ENCODE data around the gene DNAI1.
A peak's percentile ranks its signal among the peaks of the same experiment; 100 is the strongest.
"Not testable (repeated sequence)": the region's sequence is repeated elsewhere in the genome, so short reads cannot be mapped to it uniquely, and the experiment has no call there.

Gene DNAI1

DNA sequence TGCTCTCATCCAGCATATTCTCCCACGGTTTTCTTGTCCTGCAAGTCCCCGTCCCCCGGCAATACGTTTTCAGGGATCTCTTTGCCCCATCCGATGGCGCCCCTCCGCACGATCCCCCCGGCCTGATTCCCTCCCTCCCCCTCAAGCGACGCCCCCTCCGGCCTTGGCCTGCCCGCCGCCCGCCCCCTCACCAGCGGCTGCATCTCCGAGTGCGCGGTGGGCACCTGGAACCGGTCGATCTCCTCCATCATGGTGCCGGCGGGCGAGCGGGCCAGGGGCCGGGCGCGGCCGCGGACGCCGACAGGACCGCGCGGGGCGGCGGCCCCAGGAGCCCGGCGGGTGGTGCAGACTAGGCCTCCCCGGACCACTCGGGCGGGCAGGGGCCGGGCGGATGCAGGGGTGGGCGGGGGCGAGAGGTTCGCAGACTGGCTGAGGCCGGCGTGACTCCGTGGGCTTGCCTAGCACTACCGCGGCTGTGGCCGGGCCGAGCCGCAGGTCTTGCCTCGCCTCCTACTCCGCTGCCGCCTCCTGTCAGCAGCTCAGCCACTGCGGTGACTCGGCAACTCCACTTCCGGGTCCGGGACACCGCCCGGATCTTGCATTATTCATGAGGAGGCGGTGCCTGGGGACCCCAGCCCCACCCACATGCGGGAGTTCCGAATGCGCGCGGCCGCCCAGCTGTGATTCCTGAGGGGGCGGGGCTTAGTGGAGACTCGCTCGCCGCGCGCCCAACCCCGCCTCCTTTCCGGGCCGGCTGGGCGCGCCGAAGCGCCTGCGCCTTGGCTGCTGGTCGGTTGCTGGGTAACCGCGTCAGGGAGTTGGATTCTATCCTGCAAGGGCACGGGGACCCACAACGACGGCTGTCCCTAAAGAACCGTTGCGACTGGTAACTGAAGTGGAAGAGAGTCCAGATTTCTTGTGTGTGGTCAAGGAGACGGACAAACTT is at the start of gene DNAI1, which contains the start of gene FAM219A:
DNAI1 (plus strand) TSS at position 793 of the 946 bp plus-strand sequence. CDS start 201 bp downstream, outside the sequence.
FAM219A (minus strand) TSS at position 558 of the 946 bp plus-strand sequence; CDS start at position 251, 307 bp downstream.
- H3K9me3 Mint-ChIP-seq = no peaks in the 10 kb centered on the region
- peak within 1 kb of the TSS; percentile 84 for H3K27ac Mint-ChIP-seq
- H3K27me3 Mint-ChIP-seq = peaks cover 8% of the 10 kb centered on the region
- peaks cover 2% of the 10 kb centered on the region for H3K36me3 Mint-ChIP-seq (ENCODE audit: low read depth)
- peaks cover 50% of the 10 kb centered on the region for H3K4me1 Mint-ChIP-seq (ENCODE audit: low read depth)
- DNase-seq = peak; percentile 99
- H3K4me3 Mint-ChIP-seq = peak within 1 kb of the TSS; percentile 89

DNA sequence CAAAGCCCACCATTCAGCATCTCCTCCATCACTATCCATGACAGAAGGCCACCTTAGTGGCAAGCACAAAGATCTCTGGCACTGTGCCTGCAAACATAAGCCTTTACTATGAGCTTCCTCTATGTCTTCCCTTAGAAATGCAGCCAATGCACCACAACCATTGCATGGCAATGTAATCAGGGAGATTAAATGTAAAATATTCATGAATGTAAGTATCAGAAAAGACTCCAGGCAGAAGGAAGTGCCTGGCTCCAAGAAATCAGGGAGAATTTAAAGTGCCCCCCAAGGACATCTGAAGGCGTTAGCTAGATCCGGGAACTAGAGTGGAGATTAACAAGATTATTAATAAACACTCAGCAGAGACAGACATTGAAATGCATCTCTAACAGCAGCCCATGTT is 49.5 kb upstream of the DNAI1 start:
- H3K27ac Mint-ChIP-seq = no peak overlapping the region
- no peak for DNase-seq
- H3K27me3 Mint-ChIP-seq = no peaks in the 10 kb centered on the region
- H3K4me3 Mint-ChIP-seq = no peak overlapping the region
- H3K9me3 Mint-ChIP-seq = no peaks in the 10 kb centered on the region
- no peaks in the 10 kb centered on the region for H3K4me1 Mint-ChIP-seq (ENCODE audit: low read depth)
- peaks cover 2% of the 10 kb centered on the region for H3K36me3 Mint-ChIP-seq (ENCODE audit: low read depth)

DNA sequence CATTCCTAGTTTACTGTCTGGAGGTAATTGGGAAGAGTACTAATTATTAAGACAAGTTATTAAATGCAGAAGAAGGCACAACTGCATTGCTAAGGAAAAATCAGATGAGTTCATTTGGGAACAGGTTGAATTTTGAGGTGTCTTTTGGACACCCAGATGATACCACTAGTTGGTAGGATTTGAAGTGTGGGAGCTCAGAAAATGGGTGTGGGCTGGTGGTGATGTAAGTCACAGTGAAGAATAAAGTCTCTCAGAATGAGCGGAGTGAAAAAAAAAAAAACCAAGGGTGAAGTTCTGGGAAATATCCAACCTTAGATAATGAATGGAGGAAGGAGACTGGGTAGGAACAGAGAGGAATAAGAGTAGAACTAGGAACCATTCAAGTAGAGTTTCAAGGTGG is 46.3 kb upstream of the DNAI1 start:
- Mint-ChIP-seq H3K4me3 (no peak overlapping the region), H3K27me3 (no peaks in the 10 kb centered on the region), H3K4me1 (ENCODE audit: low read depth) (no peaks in the 10 kb centered on the region), H3K27ac (no peak overlapping the region), H3K9me3 (no peaks in the 10 kb centered on the region), H3K36me3 (ENCODE audit: low read depth) (no peaks in the 10 kb centered on the region)
- DNase-seq = no peak

DNA sequence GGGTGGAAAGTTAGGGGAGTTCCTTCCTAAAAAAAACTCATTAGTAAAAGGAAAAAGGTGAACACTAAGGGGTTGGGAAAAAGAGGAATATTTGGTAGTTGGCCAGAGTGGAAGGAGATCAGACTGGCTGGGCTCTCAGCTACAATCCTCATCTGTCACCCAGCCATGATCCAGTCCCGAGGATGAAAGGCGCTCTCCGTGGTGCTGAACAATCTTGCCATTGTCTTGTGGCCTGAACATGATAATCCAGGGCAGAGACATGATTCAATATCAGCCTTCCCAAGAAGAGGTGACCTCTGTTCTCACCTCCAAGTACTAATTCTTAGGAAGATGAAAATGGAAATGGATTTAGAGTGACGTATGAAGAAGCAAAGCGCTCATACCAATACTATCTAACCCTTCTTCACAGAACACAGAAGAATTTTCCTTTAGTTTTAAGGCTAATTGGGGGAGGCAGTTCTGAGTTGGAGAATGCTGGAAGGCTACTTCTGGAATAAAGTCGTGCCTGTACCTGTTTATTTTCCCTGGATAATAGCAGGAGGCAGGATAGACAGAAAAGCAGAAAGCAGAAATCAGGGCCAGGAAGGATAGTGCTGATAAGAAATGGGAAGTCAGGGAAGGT is 45.3 kb upstream of the DNAI1 start:
- no peaks in the 10 kb centered on the region for H3K9me3 Mint-ChIP-seq
- no peak overlapping the region for H3K4me3 Mint-ChIP-seq
- H3K36me3 Mint-ChIP-seq (ENCODE audit: low read depth) = no peaks in the 10 kb centered on the region
- no peak overlapping the region for H3K27ac Mint-ChIP-seq
- DNase-seq = no peak
- no peaks in the 10 kb centered on the region for H3K27me3 Mint-ChIP-seq
- H3K4me1 Mint-ChIP-seq (ENCODE audit: low read depth) = no peaks in the 10 kb centered on the region

DNA sequence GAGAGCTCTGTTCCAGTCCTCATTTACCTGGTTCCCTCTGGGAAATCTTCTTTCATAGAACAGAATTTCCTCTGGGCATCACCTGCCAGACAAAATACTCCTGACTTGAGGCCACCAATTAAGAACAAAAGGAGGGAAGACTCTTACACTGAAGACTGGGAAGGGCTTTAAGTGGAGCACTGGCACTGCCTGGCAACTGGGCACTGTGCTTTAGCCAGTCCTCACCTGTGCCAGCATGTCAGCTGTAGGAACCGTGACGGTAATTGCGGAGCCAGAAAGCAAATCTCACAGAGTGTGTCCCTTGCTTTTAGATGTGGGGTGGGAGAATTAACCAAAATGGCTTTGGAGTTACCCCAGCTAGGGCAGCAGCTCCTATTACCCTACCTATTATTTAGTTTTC is 40.9 kb upstream of the DNAI1 start:
- Mint-ChIP-seq H3K27ac (no peak overlapping the region), H3K4me1 (ENCODE audit: low read depth) (no peaks in the 10 kb centered on the region), H3K36me3 (ENCODE audit: low read depth) (no peaks in the 10 kb centered on the region), H3K9me3 (no peaks in the 10 kb centered on the region), H3K4me3 (no peak overlapping the region), H3K27me3 (no peaks in the 10 kb centered on the region)
- DNase-seq = no peak

DNA sequence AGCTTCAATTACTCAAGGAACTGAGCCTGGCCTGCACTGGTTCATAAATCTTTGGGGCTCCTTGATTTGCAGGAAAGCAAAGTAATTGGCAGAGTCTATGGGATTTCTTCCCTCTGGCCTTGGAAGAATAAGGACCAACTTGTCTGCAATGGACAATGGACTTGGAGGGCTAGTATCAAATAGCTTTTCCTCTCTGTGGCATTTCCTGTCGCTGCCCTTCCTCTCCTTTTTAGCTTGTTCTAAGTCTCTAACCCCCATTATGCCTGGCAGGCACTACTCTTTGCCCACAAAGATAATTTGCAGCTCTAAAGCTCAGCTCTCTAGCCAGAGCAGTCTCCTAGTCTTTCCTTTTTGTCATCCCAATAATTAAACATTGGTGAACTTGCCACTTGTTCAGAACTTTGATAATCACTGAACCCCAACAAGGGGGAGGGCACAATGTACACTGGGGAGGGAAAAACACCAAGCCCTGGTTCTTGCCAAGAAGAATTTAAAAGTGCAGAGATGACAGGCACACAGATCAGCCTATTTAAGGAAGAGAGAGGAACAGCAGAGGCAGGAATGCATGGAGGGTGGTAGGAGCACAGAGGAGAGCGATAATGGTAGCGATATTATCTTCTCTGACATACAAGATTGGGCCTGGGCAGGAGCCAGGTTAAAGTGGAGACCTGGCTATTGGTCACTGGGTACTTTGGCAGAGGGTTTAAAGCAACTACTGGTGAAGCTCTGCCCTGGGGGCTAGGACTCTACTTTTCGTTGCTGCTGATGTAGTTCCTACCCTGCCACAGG is 38.7 kb upstream of the DNAI1 start:
- Mint-ChIP-seq H3K27me3 (no peaks in the 10 kb centered on the region), H3K4me1 (ENCODE audit: low read depth) (no peaks in the 10 kb centered on the region), H3K9me3 (no peaks in the 10 kb centered on the region)

DNA sequence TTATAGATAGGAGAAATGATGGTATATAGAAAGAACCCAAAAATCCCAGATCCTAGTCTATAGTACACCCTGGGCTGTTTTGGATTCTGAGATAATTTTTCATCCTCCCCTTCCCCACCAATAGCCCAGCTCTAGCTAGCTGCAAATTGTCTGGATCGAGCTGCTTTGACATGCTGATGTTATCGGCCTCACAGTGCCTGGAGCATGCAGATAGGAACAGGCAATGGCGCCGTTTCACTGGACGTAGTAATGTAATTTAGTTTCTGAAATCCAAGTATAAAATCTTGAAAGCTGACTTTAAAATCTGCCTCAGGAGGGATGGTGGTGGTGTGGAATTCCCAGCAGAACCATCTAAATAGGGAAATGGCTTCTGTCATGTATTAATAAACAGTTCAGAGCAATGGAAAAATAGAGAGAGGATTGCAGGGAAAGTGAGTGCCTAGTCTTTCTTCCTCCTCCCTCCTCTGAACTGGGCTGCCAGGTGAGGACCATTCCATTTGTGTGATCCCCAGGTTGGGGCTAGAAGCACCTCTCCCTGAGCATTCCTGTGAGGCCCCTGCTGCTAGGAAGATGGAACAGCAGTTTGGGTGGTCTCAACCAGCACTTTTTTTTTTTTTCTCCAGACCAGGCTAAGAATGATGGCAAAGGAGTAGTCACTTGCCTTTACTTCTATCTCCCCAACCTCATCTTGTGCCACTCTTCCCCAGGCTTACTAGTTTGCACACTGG is 32.1 kb upstream of the DNAI1 start:
- peaks cover 2% of the 10 kb centered on the region for H3K36me3 Mint-ChIP-seq (ENCODE audit: low read depth)
- H3K27ac Mint-ChIP-seq = no peak overlapping the region

More for the DNA sequence above, 38.7 kb upstream of the DNAI1 start:
- Mint-ChIP-seq H3K4me3 (no peak overlapping the region), H3K36me3 (ENCODE audit: low read depth) (no peaks in the 10 kb centered on the region), H3K27ac (no peak overlapping the region)
- no peak for DNase-seq

DNA sequence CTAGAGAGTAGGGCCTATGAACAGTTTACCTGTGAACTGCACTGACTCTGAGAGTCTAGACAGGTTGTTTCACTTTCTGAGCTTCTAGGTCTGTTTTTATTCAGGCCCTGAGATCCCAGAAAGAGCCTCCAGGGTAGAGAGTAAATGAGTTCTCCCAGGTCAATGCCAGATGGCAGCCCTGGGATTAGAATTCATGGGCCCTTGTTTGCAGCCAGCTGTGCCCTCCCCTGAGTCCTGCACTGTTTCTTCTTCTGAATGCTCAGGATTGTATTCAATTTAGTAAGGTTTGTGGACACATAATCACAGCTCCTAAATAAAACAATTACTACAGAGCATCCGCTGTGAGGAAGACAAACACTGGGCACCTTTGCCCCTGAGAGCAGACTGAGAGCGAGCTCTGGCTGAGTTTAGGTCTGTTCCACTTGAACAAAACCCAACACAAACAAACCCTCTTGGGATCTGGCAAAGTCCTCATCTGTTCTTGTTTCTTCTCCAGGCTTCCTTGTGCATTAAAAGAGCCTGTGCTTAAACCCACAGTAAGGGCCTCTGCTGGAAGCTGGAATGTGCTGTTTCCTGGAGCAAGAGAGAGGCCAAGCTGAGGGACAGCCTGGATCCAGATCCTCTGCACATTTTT is 30.2 kb upstream of the DNAI1 start:
- Mint-ChIP-seq H3K4me3 (no peak overlapping the region), H3K4me1 (ENCODE audit: low read depth) (no peaks in the 10 kb centered on the region), H3K27me3 (no peaks in the 10 kb centered on the region), H3K27ac (no peak overlapping the region), H3K9me3 (no peaks in the 10 kb centered on the region), H3K36me3 (ENCODE audit: low read depth) (peaks cover 2% of the 10 kb centered on the region)
- DNase-seq = no peak

More for the DNA sequence above, 32.1 kb upstream of the DNAI1 start:
- Mint-ChIP-seq H3K9me3 (no peaks in the 10 kb centered on the region), H3K27me3 (no peaks in the 10 kb centered on the region), H3K4me1 (ENCODE audit: low read depth) (no peaks in the 10 kb centered on the region), H3K4me3 (no peak overlapping the region)
- DNase-seq = no peak

DNA sequence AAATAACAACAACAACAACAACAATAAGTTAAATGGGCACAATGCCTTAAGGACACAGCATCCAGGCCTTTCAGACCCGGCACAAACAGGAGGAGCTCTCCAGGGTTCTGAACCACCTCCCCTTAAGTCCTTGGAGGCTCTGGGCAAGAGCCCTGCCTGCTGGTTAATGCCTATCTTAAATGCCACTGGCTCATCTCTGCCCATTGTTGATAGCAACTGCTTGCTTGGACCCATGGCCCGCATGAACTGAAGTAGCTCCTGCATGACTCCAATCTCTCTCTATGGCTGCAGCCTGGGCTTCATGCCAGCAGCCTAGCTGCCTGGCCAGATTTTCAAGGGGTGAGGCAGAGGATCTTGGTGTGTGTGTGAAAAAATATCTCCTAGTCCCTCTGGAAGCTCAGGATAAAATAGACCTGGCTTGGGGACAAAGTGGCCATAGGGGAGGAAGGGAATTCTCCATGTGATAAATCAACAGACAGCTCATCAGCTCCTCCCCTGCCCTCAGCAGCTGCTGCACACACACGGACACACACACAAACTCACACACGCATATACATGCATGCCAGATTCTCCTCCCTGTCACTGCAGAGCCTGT is 27.7 kb upstream of the DNAI1 start:
- Mint-ChIP-seq H3K4me1 (ENCODE audit: low read depth) (no peaks in the 10 kb centered on the region), H3K27me3 (no peaks in the 10 kb centered on the region), H3K36me3 (ENCODE audit: low read depth) (peaks cover 2% of the 10 kb centered on the region), H3K4me3 (no peak overlapping the region), H3K27ac (no peak overlapping the region), H3K9me3 (no peaks in the 10 kb centered on the region)
- no peak for DNase-seq

DNA sequence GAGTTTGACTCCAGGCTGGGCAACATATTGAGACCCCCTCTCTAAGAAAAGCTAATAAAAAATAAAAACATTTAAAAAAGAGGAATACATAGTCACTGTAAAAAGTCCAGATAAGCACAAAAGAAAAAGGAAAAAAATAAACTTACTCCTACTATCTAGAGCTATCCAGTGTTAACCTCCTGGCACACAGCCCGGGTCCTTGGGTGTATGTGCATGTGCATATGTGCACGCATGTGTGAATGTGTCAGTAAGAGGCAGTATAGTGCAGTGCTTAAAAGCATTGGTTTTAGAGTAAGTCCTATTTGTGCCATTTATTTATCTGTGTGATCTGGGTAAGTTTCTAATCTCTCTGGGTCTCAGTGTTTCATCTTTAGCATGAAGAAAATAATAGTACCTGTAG is 26.9 kb upstream of the DNAI1 start:
- H3K4me1 Mint-ChIP-seq (ENCODE audit: low read depth) = no peaks in the 10 kb centered on the region
- H3K27ac Mint-ChIP-seq = no peak overlapping the region
- no peak for DNase-seq
- H3K27me3 Mint-ChIP-seq = no peaks in the 10 kb centered on the region
- no peaks in the 10 kb centered on the region for H3K9me3 Mint-ChIP-seq
- peaks cover 2% of the 10 kb centered on the region for H3K36me3 Mint-ChIP-seq (ENCODE audit: low read depth)
- no peak overlapping the region for H3K4me3 Mint-ChIP-seq

DNA sequence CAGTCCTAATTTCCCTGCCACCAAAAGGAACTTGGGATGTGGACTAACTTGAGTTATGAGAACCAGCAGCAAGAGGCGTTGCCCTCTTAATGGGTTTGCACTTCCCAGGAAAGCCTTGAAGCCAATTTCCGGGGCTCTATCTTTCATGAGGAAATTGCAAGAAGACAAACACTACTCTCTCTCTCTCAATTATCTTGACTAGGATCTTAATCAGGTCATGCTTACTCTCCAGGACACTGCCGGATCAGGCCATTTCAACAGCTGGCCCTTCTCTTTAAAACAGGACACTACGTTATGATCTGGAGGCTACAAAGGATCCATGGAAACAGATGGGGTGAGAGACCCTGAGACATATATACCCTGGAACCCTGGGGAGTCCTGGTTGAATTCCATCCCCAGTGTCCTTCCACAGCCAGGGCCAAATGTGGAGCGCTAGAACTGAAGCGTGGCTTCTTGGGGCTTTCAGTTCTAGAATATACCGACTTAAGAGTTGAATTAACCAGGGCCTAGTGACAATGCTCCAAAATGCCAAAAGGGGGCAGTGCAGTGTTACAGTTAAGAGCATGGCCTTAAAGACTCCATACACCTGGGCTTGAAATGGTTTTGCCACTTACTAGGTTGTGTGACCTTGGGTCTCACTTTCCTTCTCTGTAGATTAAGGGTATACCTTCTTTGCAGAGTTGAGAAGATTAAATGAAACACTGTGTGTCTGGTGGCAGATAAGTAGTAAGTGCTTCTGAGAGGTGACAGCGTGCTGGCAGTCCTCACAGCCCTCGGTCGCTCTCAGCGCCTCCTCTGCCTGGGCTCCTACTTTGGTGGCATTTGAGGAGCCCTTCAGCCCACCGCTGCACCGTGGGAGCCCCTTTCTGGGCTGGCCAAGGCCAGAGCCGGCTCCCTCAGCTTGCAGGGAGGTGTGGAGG is 21.3 kb upstream of the DNAI1 start:
- Mint-ChIP-seq H3K4me1 (ENCODE audit: low read depth) (peaks cover 16% of the 10 kb centered on the region), H3K4me3 (no peak overlapping the region), H3K9me3 (no peaks in the 10 kb centered on the region), H3K27me3 (no peaks in the 10 kb centered on the region), H3K36me3 (ENCODE audit: low read depth) (peaks cover 7% of the 10 kb centered on the region), H3K27ac (no peak overlapping the region)
- DNase-seq = peak; percentile 59

DNA sequence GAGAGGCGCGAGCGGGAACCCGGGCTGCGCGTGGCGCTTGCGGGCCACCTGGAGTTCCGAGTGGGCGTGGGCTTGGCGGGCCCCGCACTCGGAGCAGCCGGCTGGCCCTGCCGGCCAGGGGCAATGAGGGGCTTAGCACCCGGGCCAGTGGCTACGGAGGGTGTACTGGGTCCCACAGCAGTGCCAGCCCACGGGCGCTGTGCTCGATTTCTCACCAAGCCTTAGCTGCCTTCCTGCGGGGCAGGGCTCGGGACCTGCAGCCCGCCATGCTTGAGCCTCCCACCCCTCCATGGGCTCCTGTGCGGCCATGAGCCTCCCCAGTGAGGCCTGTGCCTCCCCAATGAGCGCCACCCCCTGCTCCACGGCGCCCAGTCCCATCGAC is 20.7 kb upstream of the DNAI1 start:
- H3K36me3 Mint-ChIP-seq (ENCODE audit: low read depth); H3K27ac Mint-ChIP-seq: not testable (repeated sequence)

More for the DNA sequence above, 20.7 kb upstream of the DNAI1 start:
- H3K27me3 Mint-ChIP-seq, H3K4me3 Mint-ChIP-seq, DNase-seq, H3K9me3 Mint-ChIP-seq: not testable (repeated sequence)
- H3K4me1 Mint-ChIP-seq (ENCODE audit: low read depth) = peaks cover 16% of the 10 kb centered on the region

Measured in activated T-cell treated with anti-CD3 and anti-CD28 coated beads, Interleukin-2, amount 50 U/mL, for 24 hours (primary cell).